GM04504 (cell line): ENCODE data around the gene SIX2.

ENCODE experiments used
- DNase-seq: peaks from one replicate; pipeline ENCODE4 v3.0.0-alpha.2; 2012; ENCODE audit warnings: low read depth

The SIX2 gene

DNA sequence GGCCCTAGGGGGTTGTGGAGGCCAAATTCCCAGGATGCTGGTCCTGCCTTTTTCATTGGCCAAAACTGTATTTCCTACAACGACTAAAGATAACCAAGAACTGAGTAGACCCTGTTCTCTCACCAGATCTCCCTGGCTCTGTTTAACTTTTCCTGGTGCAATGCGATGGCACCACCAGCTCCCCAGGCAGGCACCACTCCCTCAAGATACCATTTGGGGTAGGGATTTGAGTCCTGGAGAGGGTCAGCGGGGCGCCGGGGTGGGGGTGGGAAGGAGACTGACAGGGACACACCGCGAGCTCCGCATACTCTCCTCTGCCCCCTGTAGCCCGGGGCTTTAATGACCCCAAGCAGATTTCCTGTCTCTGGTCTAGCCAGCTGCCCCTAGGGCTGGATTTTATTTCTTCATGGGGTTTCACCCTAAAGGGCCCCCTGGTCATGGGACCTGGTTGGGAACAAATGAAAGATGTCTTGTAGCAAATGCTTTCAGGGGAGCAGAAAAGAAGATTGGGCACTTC lies 7.3 kb downstream of the SIX2 start:
- no peak for DNase-seq

- DNase-seq: no peak
Measured at GRCh38 chr2:45000921-45001868, 8.1 kb downstream of the SIX2 start.

DNA sequence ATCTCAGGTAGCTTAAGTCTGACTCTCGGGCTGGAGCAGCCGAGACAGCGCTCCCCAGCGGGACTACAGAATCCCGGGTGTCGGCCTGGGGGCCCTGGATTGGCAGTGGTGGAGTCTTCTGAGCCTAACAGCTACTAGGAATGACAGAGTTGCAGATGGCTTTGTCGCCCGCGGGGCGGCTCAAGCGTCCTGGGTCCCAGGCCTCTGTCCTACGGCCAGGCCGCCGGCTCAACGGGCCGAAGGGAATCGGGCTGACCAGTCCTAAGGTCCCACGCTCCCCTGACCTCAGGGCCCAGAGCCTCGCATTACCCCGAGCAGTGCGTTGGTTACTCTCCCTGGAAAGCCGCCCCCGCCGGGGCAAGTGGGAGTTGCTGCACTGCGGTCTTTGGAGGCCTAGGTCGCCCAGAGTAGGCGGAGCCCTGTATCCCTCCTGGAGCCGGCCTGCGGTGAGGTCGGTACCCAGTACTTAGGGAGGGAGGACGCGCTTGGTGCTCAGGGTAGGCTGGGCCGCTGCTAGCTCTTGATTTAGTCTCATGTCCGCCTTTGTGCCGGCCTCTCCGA lies 8.8 kb downstream of the SIX2 start:
- DNase-seq: no peak

DNA sequence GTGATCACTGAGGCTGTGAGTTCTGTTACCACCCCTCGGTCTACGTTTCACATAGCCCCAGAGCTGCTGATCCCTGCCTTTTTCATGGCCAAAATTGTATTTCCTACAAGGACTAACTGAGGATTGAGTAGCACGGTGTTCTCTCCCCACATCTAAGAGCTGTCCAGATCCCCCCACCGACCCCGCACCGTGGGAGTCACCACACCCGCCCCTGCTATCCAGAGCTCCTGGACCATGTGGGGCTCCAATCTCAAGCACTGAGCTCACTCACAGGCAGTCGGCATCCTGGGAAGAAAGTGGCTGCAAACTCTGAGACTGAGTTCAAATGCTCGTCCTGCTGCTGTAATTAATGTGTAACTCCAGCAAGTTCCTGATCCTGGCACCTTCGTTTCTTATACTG lies 9.7 kb downstream of the SIX2 start:
- DNase-seq: no peak

DNA sequence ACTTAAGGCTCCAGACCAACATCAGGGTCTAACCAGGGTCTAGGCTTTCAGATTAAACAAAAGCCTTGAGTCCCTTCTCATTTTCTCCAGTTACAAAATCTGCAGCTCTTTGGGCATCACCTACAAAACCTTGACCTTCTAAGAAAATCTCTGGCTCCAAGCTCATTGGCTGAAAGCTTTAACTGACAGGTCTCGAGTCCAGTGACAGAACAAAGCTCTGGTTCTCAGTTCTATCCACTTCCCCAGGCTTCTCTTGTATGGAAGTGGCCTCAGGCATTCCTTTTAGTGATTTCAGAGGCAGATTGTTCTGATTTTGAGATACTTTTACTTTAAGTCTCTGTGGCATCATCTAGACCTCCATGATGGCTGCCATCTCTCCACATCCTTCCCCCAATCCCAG lies 11.3 kb downstream of the SIX2 start:
- DNase-seq: no peak

GRCh38 chr2:44996356-44996755 lies 12.9 kb downstream of the SIX2 start:
- DNase-seq: no peak

GRCh38 chr2:44994377-44994776 lies 14.9 kb downstream of the SIX2 start:
- no peak for DNase-seq

DNA sequence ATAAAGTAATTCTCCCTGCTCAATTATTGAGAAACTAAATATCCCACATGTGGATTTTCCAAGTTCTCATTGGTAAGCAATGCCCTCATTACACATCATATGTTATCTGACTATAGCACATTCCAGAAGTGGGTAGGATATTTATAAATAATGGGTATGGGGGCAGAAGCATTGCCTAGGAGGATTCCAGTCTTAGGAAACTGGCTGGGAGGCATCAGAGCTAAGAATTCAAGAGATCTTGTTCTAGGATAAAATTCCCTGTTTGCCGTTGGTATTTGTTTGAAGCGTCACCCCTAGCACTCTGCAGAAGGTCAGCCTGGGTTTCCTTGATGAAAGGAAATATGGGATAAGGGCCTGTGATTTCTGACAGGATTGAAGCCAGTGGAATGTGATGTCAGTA lies 20.1 kb downstream of the SIX2 start:
- no peak for DNase-seq

DNA sequence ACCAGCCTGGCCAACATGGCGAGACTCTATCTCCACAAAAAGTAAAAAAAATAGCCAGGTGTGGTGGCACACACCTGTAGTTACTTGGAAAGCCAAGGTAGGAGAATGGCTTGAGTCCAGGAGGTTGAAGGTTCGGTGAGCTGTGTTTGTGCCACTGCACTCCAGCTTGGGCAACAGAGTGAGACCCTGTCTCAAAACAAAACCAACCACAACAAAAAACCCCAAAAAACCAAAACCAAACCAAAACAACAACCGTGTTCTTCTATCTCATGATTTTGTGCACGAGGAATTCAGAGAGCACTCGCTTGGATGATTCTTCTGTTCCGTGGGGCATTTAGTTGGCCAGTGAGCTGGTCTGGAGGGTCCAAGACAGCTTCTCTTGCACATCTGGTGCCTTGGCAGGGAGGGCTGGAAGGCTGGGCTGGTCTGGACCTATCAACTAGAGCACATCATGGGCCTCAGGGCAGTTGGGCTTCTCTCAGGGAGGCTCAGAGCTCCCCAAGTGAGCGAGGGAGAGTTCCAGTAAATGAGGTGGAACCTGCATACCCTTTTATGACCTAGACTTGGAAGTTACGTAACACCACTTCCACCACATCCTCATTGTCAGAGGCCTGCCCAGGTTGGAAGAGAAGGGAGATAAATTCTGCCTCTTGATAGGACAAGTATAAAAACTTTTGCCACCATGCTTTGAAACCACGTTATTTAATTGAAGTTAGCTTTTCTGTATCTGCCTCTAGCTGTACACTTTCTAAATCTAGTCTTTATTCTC lies 25.2 kb downstream of the SIX2 start:
- DNase-seq: no peak

DNA sequence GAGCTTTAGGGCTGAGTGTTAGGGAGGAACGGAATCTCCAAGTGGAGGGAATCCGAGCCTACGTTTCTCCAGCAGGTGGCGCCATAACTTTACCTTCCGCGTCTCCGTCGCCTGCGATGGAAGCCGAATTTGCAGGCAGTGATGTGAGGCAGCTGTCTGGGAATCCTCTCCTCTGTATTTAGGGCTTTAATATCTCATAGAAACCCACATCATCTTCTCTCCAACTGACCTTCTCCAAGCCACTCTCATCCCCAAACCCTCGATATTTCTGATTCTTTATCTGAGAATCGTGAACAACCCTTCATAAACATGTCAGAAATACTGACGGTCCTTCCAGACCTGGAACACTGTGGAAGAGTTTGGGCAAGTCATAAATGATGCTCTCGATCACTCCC lies 27.5 kb downstream of the SIX2 start:
- peak; percentile 38 for DNase-seq

- DNase-seq: no peak
Measured at GRCh38 chr2:44980751-44981713, 28.2 kb downstream of the SIX2 start.

GRCh38 chr2:44979581-44979980 lies 29.7 kb downstream of the SIX2 start:
- DNase-seq: no peak

GRCh38 chr2:44975571-44976450 lies 33.4 kb downstream of the SIX2 start:
- DNase-seq: no peak

GRCh38 chr2:44974064-44974715 lies 35.1 kb downstream of the SIX2 start:
- DNase-seq: peak; percentile 24

DNA sequence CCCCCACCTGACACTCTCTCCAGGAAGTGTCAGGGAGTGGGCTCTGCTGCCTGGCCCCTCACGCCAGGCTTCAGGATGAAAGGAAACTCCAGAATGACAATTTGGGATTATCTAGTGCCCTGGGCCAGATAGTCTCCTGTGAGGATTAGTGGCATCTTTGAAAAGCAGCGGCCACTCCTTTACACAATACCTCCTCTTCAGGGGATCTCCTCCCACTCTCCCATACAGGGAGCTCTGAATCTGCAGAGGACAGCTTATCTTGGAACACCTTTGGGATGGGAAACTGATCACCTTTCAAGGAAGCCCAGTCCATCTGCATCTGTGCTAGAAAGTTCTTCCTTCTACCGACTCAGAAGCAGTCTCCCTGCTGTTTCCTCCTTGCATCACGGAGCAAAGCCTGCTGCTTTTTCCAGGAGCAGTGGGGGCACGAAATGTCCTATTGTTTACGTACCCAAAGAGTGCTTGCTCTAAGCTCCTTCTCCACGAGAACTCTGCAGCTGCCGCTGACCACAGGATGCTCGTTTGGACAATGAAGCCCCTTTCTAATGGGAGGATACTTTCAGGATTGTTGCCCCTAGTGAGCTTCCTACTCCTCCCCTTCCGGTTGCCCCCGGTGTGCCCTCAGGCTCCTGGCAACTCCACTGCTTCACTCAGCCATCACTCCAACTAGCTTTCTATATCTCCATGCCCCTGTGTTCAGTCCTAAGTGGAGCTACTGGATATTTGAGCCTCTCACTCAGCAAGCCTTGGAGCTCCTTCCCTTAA lies 36.3 kb downstream of the SIX2 start:
- no peak for DNase-seq

DNA sequence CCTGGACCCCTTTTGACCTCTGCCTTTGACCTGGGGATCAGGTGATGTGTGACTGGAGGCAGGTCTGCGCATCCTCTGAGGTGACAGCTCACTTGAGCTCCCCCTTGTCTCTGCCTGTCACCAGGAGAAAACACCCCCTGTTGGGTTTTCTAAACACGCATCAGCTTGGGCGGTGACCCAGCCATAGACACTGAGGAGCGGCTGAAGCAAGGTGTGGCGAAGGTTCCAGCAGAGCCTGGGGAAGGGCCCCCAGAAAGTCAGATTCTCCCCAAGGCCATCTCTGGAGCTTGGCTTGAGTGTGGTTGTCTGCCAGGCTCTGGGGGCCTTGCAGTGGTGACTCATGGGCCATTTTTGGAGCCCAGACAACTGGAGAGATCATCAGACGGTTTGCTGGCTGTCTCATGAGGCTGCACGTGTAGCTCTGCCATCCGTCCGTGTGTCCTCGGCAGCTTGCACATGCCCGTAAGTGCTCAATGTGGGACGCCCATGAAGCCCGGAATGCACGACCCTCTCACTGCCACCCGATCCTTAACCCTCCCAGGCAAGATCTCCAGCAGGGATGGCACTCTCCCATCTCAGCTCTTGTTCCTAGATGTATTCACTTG lies 38.3 kb downstream of the SIX2 start:
- DNase-seq: peak; percentile 53

DNA sequence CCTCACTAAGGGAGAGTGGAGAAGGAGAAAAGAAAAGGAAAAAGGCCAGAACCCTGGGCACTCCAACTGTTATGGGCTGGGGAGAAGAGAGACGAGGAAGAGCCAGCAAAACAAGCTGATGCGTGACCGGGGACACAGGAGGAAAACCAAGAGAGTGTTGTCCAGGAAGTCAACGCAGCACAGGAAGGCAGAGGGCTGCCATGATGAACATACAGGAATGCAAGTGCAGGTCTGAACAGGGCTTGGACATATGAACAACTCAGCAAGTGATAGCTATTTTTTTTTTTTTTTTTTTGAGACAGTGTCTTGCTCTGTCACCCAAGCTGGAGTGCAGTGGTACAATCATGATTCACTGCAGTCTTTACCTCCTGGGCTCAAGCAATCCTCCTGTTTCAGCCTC lies 39.3 kb downstream of the SIX2 start:
- DNase-seq: no peak

GRCh38 chr2:44967727-44968432 lies 41.4 kb downstream of the SIX2 start:
- no peak for DNase-seq
